ENCODE results near the gene DOCK6. TPM values are rescaled to one million over a fixed set of nuclear protein-coding genes. Genes with fewer than 3 reads are reported as not detected.

The DOCK6 gene
- total RNA-seq, 2 donors from 2014 or later, result 77.1 to 89.2 TPM

DNA sequence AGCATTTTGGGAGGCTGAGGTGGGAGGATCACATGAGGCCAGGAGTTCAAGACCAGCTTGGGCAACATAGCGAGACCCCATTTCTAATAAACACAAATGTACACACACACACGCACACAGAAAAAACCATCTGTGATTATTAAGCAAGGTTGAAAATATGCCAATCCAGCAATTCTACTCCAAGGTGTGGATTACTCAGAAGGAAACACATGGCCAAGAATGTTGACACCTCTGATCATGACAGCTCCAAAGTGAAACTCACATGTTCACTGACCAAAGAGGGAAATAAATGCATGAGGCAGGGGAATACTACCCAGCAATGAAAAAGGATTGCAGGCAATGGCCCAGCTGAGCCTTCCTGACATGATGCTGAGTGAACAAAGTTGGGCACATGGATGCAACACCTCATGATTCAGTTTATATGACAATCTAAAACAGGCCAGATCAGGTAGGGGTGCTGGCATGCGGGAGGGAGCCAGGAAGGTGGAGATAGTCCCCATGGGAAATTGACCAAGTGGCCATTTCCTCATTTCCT is 4.4 kb downstream of the DOCK6 start:
- intact Hi-C loops (cut with DNase I), result no loop called here
- no peak overlapping the region for H3K4me3 ChIP-seq
- no peaks in the 10 kb centered on the region for H3K36me3 ChIP-seq (replicated peaks in 1 of 2; ENCODE audit: insufficient read depth in 1 of 2, low read depth in 2 of 2)
- 75 to 76% methylated on average over 3 of the region's 3 CpGs for WGBS, 2 donors
- no peaks in the 10 kb centered on the region for H3K27me3 ChIP-seq
- H3K27ac ChIP-seq, result no peak overlapping the region
- peaks cover 12% of the 10 kb centered on the region for H3K4me1 ChIP-seq
- no peak for DNase-seq
- no peak for TF ChIP-seq POLR2A (IDR thresholded peaks at IDR 0.05)
- TF ChIP-seq, protein P1, sequence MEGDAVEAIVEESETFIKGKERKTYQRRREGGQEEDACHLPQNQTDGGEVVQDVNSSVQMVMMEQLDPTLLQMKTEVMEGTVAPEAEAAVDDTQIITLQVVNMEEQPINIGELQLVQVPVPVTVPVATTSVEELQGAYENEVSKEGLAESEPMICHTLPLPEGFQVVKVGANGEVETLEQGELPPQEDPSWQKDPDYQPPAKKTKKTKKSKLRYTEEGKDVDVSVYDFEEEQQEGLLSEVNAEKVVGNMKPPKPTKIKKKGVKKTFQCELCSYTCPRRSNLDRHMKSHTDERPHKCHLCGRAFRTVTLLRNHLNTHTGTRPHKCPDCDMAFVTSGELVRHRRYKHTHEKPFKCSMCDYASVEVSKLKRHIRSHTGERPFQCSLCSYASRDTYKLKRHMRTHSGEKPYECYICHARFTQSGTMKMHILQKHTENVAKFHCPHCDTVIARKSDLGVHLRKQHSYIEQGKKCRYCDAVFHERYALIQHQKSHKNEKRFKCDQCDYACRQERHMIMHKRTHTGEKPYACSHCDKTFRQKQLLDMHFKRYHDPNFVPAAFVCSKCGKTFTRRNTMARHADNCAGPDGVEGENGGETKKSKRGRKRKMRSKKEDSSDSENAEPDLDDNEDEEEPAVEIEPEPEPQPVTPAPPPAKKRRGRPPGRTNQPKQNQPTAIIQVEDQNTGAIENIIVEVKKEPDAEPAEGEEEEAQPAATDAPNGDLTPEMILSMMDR (IDR thresholded peaks at IDR 0.05), result no peak
- H3K9me3 ChIP-seq, result no peaks in the 10 kb centered on the region
- no peak for ATAC-seq

DNA sequence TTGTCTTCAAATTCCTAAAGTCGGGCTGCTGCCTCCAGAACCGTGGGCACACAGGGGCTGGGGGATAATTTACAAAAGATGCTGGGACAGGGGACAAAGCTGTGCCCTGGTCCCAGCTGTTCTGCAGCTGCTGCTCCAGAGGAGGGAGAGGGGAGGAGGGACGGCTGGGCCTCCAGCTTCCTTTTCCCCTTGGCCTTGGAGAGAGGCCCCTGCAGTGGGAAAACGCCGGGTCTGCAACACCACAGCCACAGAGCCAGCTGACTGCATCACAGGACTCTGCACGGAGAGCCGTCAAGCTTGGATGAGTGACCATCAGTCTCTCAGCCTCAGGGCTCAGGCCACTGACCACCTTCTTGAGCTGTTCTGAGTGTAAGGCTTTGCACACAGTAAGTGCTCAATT is 6.1 kb downstream of the DOCK6 start:
- H3K27me3 ChIP-seq, result no peaks in the 10 kb centered on the region
- 19 to 31% methylated on average over 5 to 7 of the region's 7 CpGs for WGBS, 2 donors
- ATAC-seq (no peak), DNase-seq (peak in 2 of 4 donors; percentile 13 to 19)
- no peak for TF ChIP-seq POLR2A (IDR thresholded peaks at IDR 0.05)
- TF ChIP-seq, protein P1 (IDR thresholded peaks at IDR 0.05), result no peak
- H3K36me3 ChIP-seq (replicated peaks in 1 of 2; ENCODE audit: insufficient read depth in 1 of 2, low read depth in 2 of 2), result peaks cover 0 to 5% of the 10 kb centered on the region in 2 donors
- H3K27ac ChIP-seq, result no peak overlapping the region
- intact Hi-C loops (cut with DNase I), result no loop called here
- no peaks in the 10 kb centered on the region for H3K4me1 ChIP-seq
- no peaks in the 10 kb centered on the region for H3K9me3 ChIP-seq
- no peak overlapping the region for H3K4me3 ChIP-seq

DNA sequence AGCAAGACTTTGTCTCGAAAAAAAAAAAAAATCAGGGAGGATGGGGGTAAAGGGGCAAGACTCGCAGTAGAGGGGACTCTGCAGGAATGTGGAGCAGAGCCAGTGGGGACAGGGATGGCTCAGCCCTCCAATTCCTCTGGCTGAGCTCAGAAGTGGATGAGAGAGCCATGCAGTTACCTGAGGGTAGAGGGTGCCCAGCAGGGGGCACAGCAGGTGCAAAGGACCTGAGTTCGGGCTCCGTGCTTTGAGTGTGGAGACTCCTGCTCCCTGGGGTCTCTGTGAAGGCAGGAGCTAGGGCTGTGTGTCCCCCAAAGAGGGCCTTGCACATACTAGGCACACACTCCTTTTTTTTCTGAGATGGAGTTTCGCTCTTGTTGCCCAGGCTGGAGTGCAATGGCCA is 7.7 kb downstream of the DOCK6 start:
- WGBS, 2 donors, result 91 to 92% methylated on average over 5 of the region's 5 CpGs
- intact Hi-C loops (cut with DNase I), result no loop called here
- ATAC-seq, result no peak
- Histone ChIP-seq H3K9me3 (no peaks in the 10 kb centered on the region), H3K4me1 (no peaks in the 10 kb centered on the region), H3K4me3 (no peak overlapping the region), H3K27me3 (no peaks in the 10 kb centered on the region), H3K36me3 (replicated peaks in 1 of 2; ENCODE audit: insufficient read depth in 1 of 2, low read depth in 2 of 2) (peaks cover 0 to 5% of the 10 kb centered on the region in 2 donors), H3K27ac (no peak overlapping the region)
- no peak for DNase-seq
- TF ChIP-seq, protein P1 (IDR thresholded peaks at IDR 0.05), result no peak
- no peak for TF ChIP-seq POLR2A (IDR thresholded peaks at IDR 0.05)

DNA sequence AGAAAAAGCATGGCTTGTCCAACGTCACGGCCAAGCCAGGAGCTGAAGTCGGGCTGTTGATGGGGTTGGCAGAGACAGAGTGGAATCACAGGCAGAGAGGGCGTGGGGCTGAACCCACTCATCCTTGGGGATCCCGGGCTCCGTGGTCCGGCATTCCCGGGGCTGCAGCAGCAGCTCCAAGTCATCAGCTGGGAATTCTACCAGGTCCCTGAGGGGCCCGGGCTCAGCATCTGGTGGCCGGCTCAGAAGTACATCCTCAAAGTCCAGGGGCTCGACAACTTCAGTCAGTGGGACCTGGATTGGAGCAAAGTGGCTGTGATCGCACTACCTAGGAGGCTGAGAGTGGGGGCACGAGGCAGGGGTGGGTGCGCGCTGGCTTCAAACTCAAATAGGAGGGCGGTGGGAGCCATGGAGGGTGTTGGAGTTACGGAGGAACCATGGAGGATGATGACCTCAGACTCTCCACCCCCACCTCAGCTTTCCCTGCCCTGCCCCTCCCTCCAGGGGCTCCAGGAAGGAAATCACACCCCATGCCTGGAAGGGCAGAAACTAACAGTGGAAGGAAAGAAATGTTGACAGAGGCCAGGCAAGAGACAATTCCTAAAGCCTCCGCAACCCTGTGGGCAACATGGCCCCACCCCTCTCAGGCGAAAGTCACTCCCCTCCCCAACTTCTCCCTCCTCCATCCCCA is 9.5 kb downstream of the DOCK6 start:
- Histone ChIP-seq H3K36me3 (replicated peaks in 1 of 2; ENCODE audit: insufficient read depth in 1 of 2, low read depth in 2 of 2) (peaks cover 0 to 7% of the 10 kb centered on the region in 2 donors), H3K4me3 (no peak overlapping the region), H3K27ac (peak overlapping the region in 1 of 4 donors; percentile 30), H3K9me3 (no peaks in the 10 kb centered on the region), H3K27me3 (no peaks in the 10 kb centered on the region), H3K4me1 (no peaks in the 10 kb centered on the region)
- no peak for ATAC-seq
- TF ChIP-seq, protein P1 (IDR thresholded peaks at IDR 0.05), result no peak
- TF ChIP-seq POLR2A (IDR thresholded peaks at IDR 0.05), result no peak
- intact Hi-C loops (cut with DNase I), result no loop called here
- 87 to 88% methylated on average over 18 to 19 of the region's 19 CpGs for WGBS, 2 donors
- DNase-seq, result no peak
